Thyroid gland (tissue), 4 donors: Measurements from ENCODE around the gene YWHAQ. TPM values are rescaled to one million over a fixed set of nuclear protein-coding genes. Genes with fewer than 3 reads are reported as not detected.
"Not testable (repeated sequence)": the region's sequence is repeated elsewhere in the genome, so short reads cannot be mapped to it uniquely, and the experiment has no call there.

Experiments used
- DNase-seq, 2 donors: peaks; one replicate each; pipeline ENCODE4 v3.0.0-alpha.2; 2019
- H3K27ac ChIP-seq, 3 donors: fragments of 200-600 bp; sonication (generic); 1 replicate in 2 of 3; 2 replicates in 1 of 3; pipeline ENCODE4 v1.5.1; 2016 to 2019; ENCODE audit warnings: mild to moderate bottlenecking in 1 of 3, moderate library complexity in 1 of 3
- H3K27me3 ChIP-seq: fragments of 200-600 bp; sonication (generic); one replicate; pipeline ENCODE4 v1.5.1; 2019
- H3K36me3 ChIP-seq, 2 donors: fragments of 200-600 bp; sonication (generic); one replicate each; pipeline ENCODE4 v1.5.1; 2016 to 2019
- H3K4me1 ChIP-seq, 2 donors: fragments of 200-600 bp; sonication (generic); one replicate each; pipeline ENCODE4 v1.5.1; 2017 to 2019
- H3K4me3 ChIP-seq, 3 donors: fragments of 200-600 bp; sonication (generic); replicated peaks in 1 of 3; 1 replicate in 2 of 3; 2 replicates in 1 of 3; pipeline ENCODE4 v1.5.1; 2016; ENCODE audit warnings: mild to moderate bottlenecking in 1 of 3
- H3K9me3 ChIP-seq: fragments of 200-600 bp; sonication (generic); one replicate; pipeline ENCODE4 v1.5.1; 2017
- CTCF ChIP-seq, 6 experiments: fragments of 200-600 bp in 3 of 6; fragments of 450-650 bp in 3 of 6; sonication (generic) in 3 of 6; IDR thresholded peaks; one replicate each; pipeline ENCODE4 v1.5.1; 2016 to 2019; ENCODE audit warnings: antibody characterized with exemption in 6 of 6, mild to moderate bottlenecking in 2 of 6, inconsistent platforms in 1 of 6, moderate library complexity in 1 of 6
- POLR2A ChIP-seq, 2 donors: fragments of 450-650 bp; IDR thresholded peaks; one replicate each; pipeline ENCODE4 v1.6.1; 2017; ENCODE audit warnings: antibody characterized with exemption in 2 of 2, mild to moderate bottlenecking in 2 of 2, moderate library complexity in 1 of 2
- WGBS, 2 donors: methylation state at CpG; one replicate each; pipeline ENCODE4 v1.1.5; 2017; 5-methylcytosine and 5-hydroxymethylcytosine counted together
- intact Hi-C: fragments of 100-400 bp; cut with DNase I; formaldehyde crosslinking; loops from one replicate; pipeline ENCODE4 v1.15.1; 2023
- total RNA-seq, 4 donors: library from RNA; depleted of rRNA; stranded (reverse); fragments of >200 nt; gene quantifications; one replicate each; pipeline ENCODE4 v1.2.3, GENCODE V29; 2016

Gene YWHAQ
- total RNA-seq, 4 donors from 2014 or later, result 246 to 270 (median 265) TPM

- no peak for TF ChIP-seq CTCF (IDR thresholded peaks at IDR 0.05)
- no peak for TF ChIP-seq POLR2A (IDR thresholded peaks at IDR 0.05)
- intact Hi-C loops, result loop anchor here (5.0 to 10.0 kb wide), 2 partner anchors 72 to 155 kb away; partner anchors contain the start of genes ADAM17 and IAH1
- peaks cover 4 to 5% of the 10 kb centered on the region in 2 donors for H3K36me3 ChIP-seq
- H3K4me1 ChIP-seq, result peaks cover 29 to 38% of the 10 kb centered on the region in 2 donors
- H3K27me3 ChIP-seq, result no peaks in the 10 kb centered on the region
- H3K4me3 ChIP-seq, result peak overlapping the region; percentile 61 to 87 (median 80)
- no peaks in the 10 kb centered on the region for H3K9me3 ChIP-seq
- 6 to 7% methylated on average over 20 of the region's 20 CpGs for WGBS, 2 donors
- H3K27ac ChIP-seq, result peak overlapping the region in 2 of 3 donors; percentile 80 to 90
- peak in 1 of 2 donors; percentile 14 for DNase-seq
Measured at GRCh38 chr2:9629222-9630116, 1.3 kb downstream of the YWHAQ start.

DNA sequence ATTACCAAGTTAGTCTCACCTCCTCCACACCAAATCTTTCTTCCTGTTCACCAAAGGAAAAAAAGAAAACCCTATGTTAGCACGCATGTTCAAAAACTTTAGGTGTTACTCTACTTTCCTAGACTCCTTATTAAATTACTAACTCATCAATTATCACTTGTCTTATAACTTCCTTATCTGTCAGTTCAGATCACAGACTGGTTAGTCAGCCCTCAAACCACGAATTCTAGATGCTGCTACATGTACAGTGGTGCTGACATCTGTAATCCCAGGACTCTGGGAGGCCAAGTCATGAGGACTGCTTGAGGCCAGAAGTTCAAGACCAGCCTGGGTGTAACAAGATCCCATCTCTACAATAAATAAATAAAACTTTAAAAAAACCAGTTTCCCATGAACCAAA is 3.5 kb downstream of the YWHAQ start:
- intact Hi-C loops, result loop anchor here (10.0 kb wide), 1 partner anchor 153 kb away; the partner anchor contains the start of gene IAH1
- Histone ChIP-seq H3K4me1 (peaks cover 29 to 41% of the 10 kb centered on the region in 2 donors), H3K4me3 (no peak overlapping the region), H3K9me3 (no peaks in the 10 kb centered on the region), H3K27me3 (no peaks in the 10 kb centered on the region), H3K27ac (no peak overlapping the region), H3K36me3 (peaks cover 4 to 5% of the 10 kb centered on the region in 2 donors)
- DNase-seq, result no peak
- 72 to 94% methylated on average over 2 of the region's 2 CpGs for WGBS, 2 donors
- no peak for TF ChIP-seq CTCF (IDR thresholded peaks at IDR 0.05)
- no peak for TF ChIP-seq POLR2A (IDR thresholded peaks at IDR 0.05)

- TF ChIP-seq POLR2A (IDR thresholded peaks at IDR 0.05) (no peak), CTCF (IDR thresholded peaks at IDR 0.05) (no peak)
- H3K4me1 ChIP-seq, result peaks cover 32 to 37% of the 10 kb centered on the region in 2 donors
Measured at GRCh38 chr2:9623151-9623550, 7.6 kb downstream of the YWHAQ start.

DNA sequence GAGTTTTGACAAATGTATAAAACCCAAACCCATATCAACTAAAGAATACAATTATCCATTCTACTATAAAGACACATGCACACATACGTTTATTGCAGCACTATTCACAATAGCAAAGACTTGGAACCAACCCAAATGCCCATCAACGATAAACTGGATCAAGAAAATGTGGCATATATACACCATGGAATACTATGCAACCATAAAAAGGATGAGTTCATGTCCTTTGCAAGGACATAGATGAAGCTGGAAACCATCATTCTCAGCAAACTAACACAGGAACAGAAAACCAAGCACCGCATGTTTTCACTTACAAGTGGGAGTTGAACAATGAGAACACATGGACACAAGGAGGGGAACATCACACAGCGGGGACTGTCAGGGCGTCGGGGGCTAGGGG is 9.1 kb downstream of the YWHAQ start:
- not testable (repeated sequence) for DNase-seq, H3K36me3 ChIP-seq, H3K27ac ChIP-seq, H3K27me3 ChIP-seq, H3K9me3 ChIP-seq, H3K4me3 ChIP-seq
- H3K4me1 ChIP-seq, result peaks cover 17 to 23% of the 10 kb centered on the region in 2 donors
- intact Hi-C loops, result loop anchor here (10.0 kb wide), 1 partner anchor 147 kb away; the partner anchor contains the start of gene IAH1
- WGBS, 2 donors, result 94 to 95% methylated on average over 6 of the region's 6 CpGs

More at GRCh38 chr2:9623151-9623550, 7.6 kb downstream of the YWHAQ start:
- Histone ChIP-seq H3K36me3 (peaks cover 4 to 5% of the 10 kb centered on the region in 2 donors), H3K9me3 (no peaks in the 10 kb centered on the region), H3K27ac (no peak overlapping the region), H3K4me3 (no peak overlapping the region), H3K27me3 (no peaks in the 10 kb centered on the region)
- WGBS, 2 donors, result 81 to 87% methylated on average over 9 of the region's 9 CpGs
- intact Hi-C loops, result loop anchor here (10.0 kb wide), 1 partner anchor 148 kb away; the partner anchor contains the start of gene IAH1
- no peak for DNase-seq

DNA sequence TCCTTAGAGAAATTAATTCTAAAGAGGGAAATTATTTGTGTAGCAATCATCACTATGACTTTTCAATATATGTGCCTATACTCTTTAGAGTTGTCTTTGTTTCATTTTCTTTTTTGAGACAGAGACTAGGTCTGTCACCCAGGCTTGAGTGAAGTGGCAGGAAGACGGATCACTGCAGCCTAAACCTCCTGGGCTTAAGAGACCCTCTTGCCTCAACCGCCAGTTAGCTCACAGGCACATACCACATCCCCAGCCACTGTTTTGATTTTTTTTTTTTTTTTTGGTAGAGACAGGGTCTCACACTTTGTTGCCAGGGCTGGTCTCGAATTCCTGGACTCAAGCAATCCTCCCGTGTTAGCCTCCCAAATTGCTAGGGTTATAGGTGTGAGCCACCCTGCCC is 12.4 kb downstream of the YWHAQ start:
- intact Hi-C loops, result no loop called here
- DNase-seq, result no peak
- WGBS, 2 donors, result 86 to 89% methylated on average over 4 of the region's 4 CpGs
- H3K36me3 ChIP-seq, result no peaks in the 10 kb centered on the region
- peaks cover 14 to 39% of the 10 kb centered on the region in 2 donors for H3K4me1 ChIP-seq
- TF ChIP-seq POLR2A (IDR thresholded peaks at IDR 0.05), result no peak
- TF ChIP-seq CTCF (IDR thresholded peaks at IDR 0.05), result no peak
- H3K27me3 ChIP-seq, result no peaks in the 10 kb centered on the region
- no peak overlapping the region for H3K27ac ChIP-seq
- H3K9me3 ChIP-seq, result no peaks in the 10 kb centered on the region
- no peak overlapping the region for H3K4me3 ChIP-seq
